ENCODE measurements around the gene RAD51B. TPM values are rescaled to one million over a fixed set of nuclear protein-coding genes. Genes with fewer than 3 reads are reported as not detected.
A peak's percentile ranks its signal among the peaks of the same experiment; 100 is the strongest.

RAD51B gene
- total and polyA plus RNA-seq, 4 donors: 2.5 to 95.0 (median 9.6) TPM

DNA sequence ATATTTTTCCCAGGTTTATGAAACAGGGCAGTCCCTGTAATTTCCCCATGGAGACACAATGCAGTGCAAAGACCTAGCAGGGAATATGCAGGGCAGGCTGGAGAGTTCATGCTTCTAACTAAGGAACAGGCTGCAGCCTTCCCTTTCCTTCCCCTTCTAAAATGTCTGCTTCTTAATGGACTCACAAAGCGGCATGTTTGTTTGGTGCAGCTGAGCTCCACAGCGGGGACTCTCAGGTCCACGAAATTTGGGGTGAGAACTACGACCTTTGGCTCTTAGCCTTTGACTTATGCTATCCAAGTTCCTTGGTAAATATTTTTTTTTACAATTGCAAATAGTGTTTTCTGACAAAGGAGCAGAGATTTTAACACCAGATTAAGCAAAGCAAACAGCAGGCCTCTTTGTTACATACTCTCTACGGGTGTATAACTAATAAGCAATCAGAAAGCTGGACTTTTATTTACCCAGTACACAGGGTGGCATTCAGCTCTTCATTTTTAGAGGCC, 649.7 kb downstream of the RAD51B start:
- TF ChIP-seq, protein P1, sequence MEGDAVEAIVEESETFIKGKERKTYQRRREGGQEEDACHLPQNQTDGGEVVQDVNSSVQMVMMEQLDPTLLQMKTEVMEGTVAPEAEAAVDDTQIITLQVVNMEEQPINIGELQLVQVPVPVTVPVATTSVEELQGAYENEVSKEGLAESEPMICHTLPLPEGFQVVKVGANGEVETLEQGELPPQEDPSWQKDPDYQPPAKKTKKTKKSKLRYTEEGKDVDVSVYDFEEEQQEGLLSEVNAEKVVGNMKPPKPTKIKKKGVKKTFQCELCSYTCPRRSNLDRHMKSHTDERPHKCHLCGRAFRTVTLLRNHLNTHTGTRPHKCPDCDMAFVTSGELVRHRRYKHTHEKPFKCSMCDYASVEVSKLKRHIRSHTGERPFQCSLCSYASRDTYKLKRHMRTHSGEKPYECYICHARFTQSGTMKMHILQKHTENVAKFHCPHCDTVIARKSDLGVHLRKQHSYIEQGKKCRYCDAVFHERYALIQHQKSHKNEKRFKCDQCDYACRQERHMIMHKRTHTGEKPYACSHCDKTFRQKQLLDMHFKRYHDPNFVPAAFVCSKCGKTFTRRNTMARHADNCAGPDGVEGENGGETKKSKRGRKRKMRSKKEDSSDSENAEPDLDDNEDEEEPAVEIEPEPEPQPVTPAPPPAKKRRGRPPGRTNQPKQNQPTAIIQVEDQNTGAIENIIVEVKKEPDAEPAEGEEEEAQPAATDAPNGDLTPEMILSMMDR (IDR thresholded peaks at IDR 0.05; ENCODE audit: control extremely low read depth, extremely low read depth): no peak
- peak overlapping the region in 1 of 2 donors; percentile 86 for H3K27ac ChIP-seq (ENCODE audit: low read depth in 1 of 2, low read length in 1 of 2)
- H3K4me1 ChIP-seq (ENCODE audit: control insufficient read depth in 5 of 5, insufficient read depth in 5 of 5, low read length in 5 of 5): peaks cover 3 to 29% (median 9%) of the 10 kb centered on the region in 5 donors
- no peaks in the 10 kb centered on the region for H3K9me3 ChIP-seq (ENCODE audit: control insufficient read depth in 4 of 4, insufficient read depth in 3 of 4, low read length in 3 of 4)
- no peaks in the 10 kb centered on the region for H3K36me3 ChIP-seq (ENCODE audit: control insufficient read depth in 4 of 4, insufficient read depth in 4 of 4, low read length in 4 of 4)
- no peaks in the 10 kb centered on the region for H3K27me3 ChIP-seq (ENCODE audit: control insufficient read depth in 3 of 3, insufficient read depth in 3 of 3, low read length in 2 of 3)
- no peak for DNase-seq
- H3K9ac ChIP-seq (ENCODE audit: insufficient read depth in 1 of 2, low read length in 2 of 2): no peak overlapping the region
- H3K4me3 ChIP-seq: no peak overlapping the region
- no peak for ATAC-seq (ENCODE audit: insufficient read depth, low FRiP score)
- 66 to 93% methylated on average over 5 of the region's 5 CpGs for WGBS, 2 donors

DNA sequence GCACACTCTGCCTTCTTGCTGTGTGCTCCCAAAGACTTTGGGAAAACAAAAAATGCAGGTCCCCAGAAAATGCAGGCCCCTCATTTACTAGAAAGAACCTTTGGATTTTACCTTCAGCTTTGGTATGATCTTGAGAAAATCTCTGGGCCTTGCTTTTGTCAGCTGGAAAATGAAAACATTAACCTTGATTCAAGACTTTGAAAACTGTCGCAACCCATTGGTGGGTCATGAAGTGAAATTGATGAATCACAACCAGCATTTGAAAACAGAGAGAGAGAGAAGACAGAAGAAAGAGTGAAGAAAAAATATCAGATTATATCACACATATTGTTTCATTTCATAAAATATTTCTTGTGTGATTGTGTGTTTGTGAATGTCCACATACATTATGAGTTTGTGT, 650.8 kb downstream of the RAD51B start:
- H3K36me3 ChIP-seq (ENCODE audit: control insufficient read depth in 4 of 4, insufficient read depth in 4 of 4, low read length in 4 of 4): no peaks in the 10 kb centered on the region
- DNase-seq (no peak), ATAC-seq (ENCODE audit: insufficient read depth, low FRiP score) (no peak)
- no peaks in the 10 kb centered on the region for H3K27me3 ChIP-seq (ENCODE audit: control insufficient read depth in 3 of 3, insufficient read depth in 3 of 3, low read length in 2 of 3)
- H3K9ac ChIP-seq (ENCODE audit: insufficient read depth in 1 of 2, low read length in 2 of 2): no peak overlapping the region
- WGBS, 2 donors: 86 to 91% methylated on average over 1 of the region's 1 CpG
- H3K27ac ChIP-seq (ENCODE audit: low read depth in 1 of 2, low read length in 1 of 2): no peak overlapping the region
- no peaks in the 10 kb centered on the region for H3K9me3 ChIP-seq (ENCODE audit: control insufficient read depth in 4 of 4, insufficient read depth in 3 of 4, low read length in 3 of 4)
- H3K4me3 ChIP-seq: no peak overlapping the region
- TF ChIP-seq, protein P1 (IDR thresholded peaks at IDR 0.05; ENCODE audit: control extremely low read depth, extremely low read depth): no peak
- H3K4me1 ChIP-seq (ENCODE audit: control insufficient read depth in 5 of 5, insufficient read depth in 5 of 5, low read length in 5 of 5): peaks cover 3 to 23% (median 9%) of the 10 kb centered on the region in 5 donors

DNA sequence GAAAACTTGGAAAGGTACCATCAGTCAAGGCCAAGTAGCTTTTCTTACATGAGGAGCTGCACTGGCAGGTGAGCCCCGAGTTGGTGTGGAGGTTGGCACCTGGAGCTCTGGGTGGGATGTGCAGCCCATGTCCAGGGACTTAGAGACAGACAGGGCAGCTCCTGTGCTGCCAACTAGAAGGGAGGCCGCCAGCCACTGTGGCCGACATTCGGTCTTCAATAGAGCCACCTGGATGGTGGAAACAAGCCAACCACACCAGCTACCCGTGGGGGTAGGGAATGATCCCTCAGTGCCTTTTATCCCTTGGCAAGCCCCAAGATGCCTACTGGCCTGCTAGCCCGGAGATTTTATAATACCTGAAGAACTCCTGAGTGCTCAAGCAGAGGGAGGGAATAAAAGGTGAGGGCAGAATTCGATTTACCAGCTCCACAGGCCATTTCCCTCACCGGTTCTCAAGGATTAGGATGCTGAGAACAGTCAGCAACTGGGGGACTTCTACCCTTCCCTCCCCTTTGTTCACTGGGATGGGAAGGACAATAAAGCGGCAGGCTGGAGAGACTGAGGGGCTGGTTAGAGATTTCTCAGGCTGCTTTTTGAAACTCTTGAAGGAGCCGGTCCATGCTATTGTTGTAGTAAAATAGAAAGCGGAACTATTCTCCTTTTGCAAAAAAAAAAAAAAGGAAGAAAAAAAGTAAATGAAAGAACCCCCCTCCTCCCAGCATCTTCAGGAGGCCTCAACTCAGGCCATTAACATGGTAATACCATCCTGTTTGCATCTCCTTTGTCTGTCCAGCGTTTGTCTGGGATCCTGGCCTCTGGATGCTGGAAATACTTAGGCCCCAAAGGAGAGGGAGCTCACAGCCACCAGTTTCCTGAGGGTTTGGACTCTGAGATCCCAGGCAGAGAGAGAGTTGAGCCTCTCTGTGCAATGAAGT, 651.7 kb downstream of the RAD51B start:
- no peak overlapping the region for H3K9ac ChIP-seq (ENCODE audit: insufficient read depth in 1 of 2, low read length in 2 of 2)
- no peak overlapping the region for H3K27ac ChIP-seq (ENCODE audit: low read depth in 1 of 2, low read length in 1 of 2)
- no peaks in the 10 kb centered on the region for H3K27me3 ChIP-seq (ENCODE audit: control insufficient read depth in 3 of 3, insufficient read depth in 3 of 3, low read length in 2 of 3)
- H3K36me3 ChIP-seq (ENCODE audit: control insufficient read depth in 4 of 4, insufficient read depth in 4 of 4, low read length in 4 of 4): no peaks in the 10 kb centered on the region
- ATAC-seq (ENCODE audit: insufficient read depth, low FRiP score) (no peak), DNase-seq (no peak)
- no peak overlapping the region for H3K4me3 ChIP-seq
- TF ChIP-seq, protein P1 (IDR thresholded peaks at IDR 0.05; ENCODE audit: control extremely low read depth, extremely low read depth): no peak
- H3K4me1 ChIP-seq (ENCODE audit: control insufficient read depth in 5 of 5, insufficient read depth in 5 of 5, low read length in 5 of 5): peaks cover 3 to 22% (median 9%) of the 10 kb centered on the region in 5 donors
- WGBS, 2 donors: 86 to 90% methylated on average over 12 of the region's 12 CpGs
- H3K9me3 ChIP-seq (ENCODE audit: control insufficient read depth in 4 of 4, insufficient read depth in 3 of 4, low read length in 3 of 4): no peaks in the 10 kb centered on the region
